ENCODE measurements around the gene CD151. TPM values are rescaled to one million over a fixed set of nuclear protein-coding genes. Genes with fewer than 3 reads are reported as not detected.

Gene CD151
- total RNA-seq, 1 experiment from 2014 or later, result 840 TPM

GRCh38 chr11:842370-843002 is 9.7 kb downstream of the CD151 start, which contains the start of the genes POLR2L and TSPAN4:
TSS of gene POLR2L (minus strand) at chr11:842529. CDS start at chr11:842508, 21 bp downstream.
TSS of gene TSPAN4 (plus strand) at chr11:842852. CDS start at chr11:850305, 7,453 bp downstream.
- DNase-seq (ENCODE audit: low read depth), result peak; percentile 86

GRCh38 chr11:843086-843734 is 10.5 kb downstream of the CD151 start:
- no peak for DNase-seq (ENCODE audit: low read depth)

GRCh38 chr11:843818-844692 is 11.3 kb downstream of the CD151 start:
- peak; percentile 91 for DNase-seq (ENCODE audit: low read depth)

GRCh38 chr11:844693-845644 is 12.2 kb downstream of the CD151 start:
- peak; percentile 81 for DNase-seq (ENCODE audit: low read depth)

- no peak for DNase-seq (ENCODE audit: low read depth)
Observed at GRCh38 chr11:845872-846495, 13.2 kb downstream of the CD151 start.

- no peak for DNase-seq (ENCODE audit: low read depth)
Observed at GRCh38 chr11:846496-847098, 13.8 kb downstream of the CD151 start.

GRCh38 chr11:847876-848275 is 15.1 kb downstream of the CD151 start:
- DNase-seq (ENCODE audit: low read depth), result no peak

GRCh38 chr11:848380-848931 is 15.7 kb downstream of the CD151 start:
- no peak for DNase-seq (ENCODE audit: low read depth)

GRCh38 chr11:849104-849824 is 16.5 kb downstream of the CD151 start:
- DNase-seq (ENCODE audit: low read depth), result no peak

- no peak for DNase-seq (ENCODE audit: low read depth)
Observed at GRCh38 chr11:849951-850774, 17.4 kb downstream of the CD151 start.

- no peak for DNase-seq (ENCODE audit: low read depth)
Observed at GRCh38 chr11:850775-851763, 18.3 kb downstream of the CD151 start.

GRCh38 chr11:852762-853161 is 20.0 kb downstream of the CD151 start:
- no peak for DNase-seq (ENCODE audit: low read depth)

- DNase-seq (ENCODE audit: low read depth), result no peak
Observed at GRCh38 chr11:853682-854448, 21.1 kb downstream of the CD151 start.

- DNase-seq (ENCODE audit: low read depth), result no peak
Observed at GRCh38 chr11:854601-855329, 22.0 kb downstream of the CD151 start.

- no peak for DNase-seq (ENCODE audit: low read depth)
Observed at GRCh38 chr11:855330-855674, 22.6 kb downstream of the CD151 start.

GRCh38 chr11:855796-856195 is 23.0 kb downstream of the CD151 start:
- no peak for DNase-seq (ENCODE audit: low read depth)

Measured in LHCN-M2 (cell line).